Activated T-cell treated with anti-CD3 and anti-CD28 coated beads, Interleukin-2, amount 50 U/mL, for 72 hours (primary cell): ENCODE results near the gene IL4I1. TPM values are rescaled to one million over a fixed set of nuclear protein-coding genes. Genes with fewer than 3 reads are reported as not detected.

Experiments used
- ATAC-seq, 2 donors: fragments of 150-1000 bp; cut with Tn5 transposase; replicated peaks in 1 of 2; 2 replicates each; pipeline ENCODE4 v1.10.0; 2021; ENCODE audit warnings: moderate library complexity in 2 of 2, mild to moderate bottlenecking in 1 of 2
- DNase-seq, 2 donors: peaks; one replicate each; pipeline ENCODE4 v3.0.0; 2021 to 2022; ENCODE audit warnings: mixed read lengths in 1 of 2
- H3K27ac Mint-ChIP-seq: one replicate; pipeline ENCODE4 v1.8.0; 2022; ENCODE audit warnings: mild to moderate bottlenecking, moderate library complexity, mixed read lengths
- H3K27me3 Mint-ChIP-seq: one replicate; pipeline ENCODE4 v1.8.0; 2022; ENCODE audit warnings: low read depth, mixed read lengths
- H3K36me3 Mint-ChIP-seq, 2 donors: one replicate each; pipeline ENCODE4 v1.8.0; 2022; ENCODE audit warnings: mixed read lengths in 2 of 2, mild to moderate bottlenecking in 1 of 2; ENCODE audit not compliant: insufficient read depth in 2 of 2
- H3K4me1 Mint-ChIP-seq: one replicate; pipeline ENCODE4 v1.8.0; 2022; ENCODE audit warnings: low read depth, mixed read lengths
- H3K4me3 Mint-ChIP-seq, 2 donors: one replicate each; pipeline ENCODE4 v1.8.0; 2022; ENCODE audit warnings: mild to moderate bottlenecking in 2 of 2, mixed read lengths in 2 of 2, moderate library complexity in 2 of 2
- H3K9me3 Mint-ChIP-seq, 2 donors: one replicate each; pipeline ENCODE4 v1.8.0; 2022; ENCODE audit warnings: mixed read lengths in 2 of 2
- total RNA-seq, 2 donors: library from RNA; stranded (reverse); gene quantifications; one replicate each; pipeline ENCODE4 v1.2.3, GENCODE V29; 2022

Gene IL4I1
- total RNA-seq, 2 donors from 2014 or later: 16.7 to 42.3 TPM

GRCh38 chr19:49850487-49851342 is 46.0 kb downstream of the IL4I1 start, which contains the start of gene PTOV1:
Gene PTOV1 (plus strand): TSS chr19:49851159.
- no peaks in the 10 kb centered on the region for H3K27me3 Mint-ChIP-seq
- peaks cover 5% of the 10 kb centered on the region in 2 donors for H3K9me3 Mint-ChIP-seq
- H3K36me3 Mint-ChIP-seq: peaks cover 10 to 12% of the 10 kb centered on the region in 2 donors
- peak; percentile 92 to 94 for DNase-seq
- peaks cover 47% of the 10 kb centered on the region for H3K4me1 Mint-ChIP-seq
- peak; percentile 88 to 89 for ATAC-seq
- H3K4me3 Mint-ChIP-seq: peak within 1 kb of the TSS; percentile 86 to 87
- H3K27ac Mint-ChIP-seq: peak within 1 kb of the TSS; percentile 92

- Mint-ChIP-seq H3K9me3 (peaks cover 5% of the 10 kb centered on the region in 2 donors), H3K36me3 (peaks cover 10 to 12% of the 10 kb centered on the region in 2 donors), H3K27me3 (no peaks in the 10 kb centered on the region), H3K27ac (peak overlapping the region; percentile 92), H3K4me3 (peak overlapping the region; percentile 86 to 87), H3K4me1 (peaks cover 47% of the 10 kb centered on the region)
- ATAC-seq (no peak), DNase-seq (no peak)
Measured at GRCh38 chr19:49850221-49850486, 46.5 kb downstream of the IL4I1 start.

- peak overlapping the region; percentile 62 for H3K27ac Mint-ChIP-seq
Measured at GRCh38 chr19:49849433-49850220, 47.1 kb downstream of the IL4I1 start.

GRCh38 chr19:49848938-49849337 is 47.7 kb downstream of the IL4I1 start:
- DNase-seq (no peak), ATAC-seq (no peak)
- H3K27ac Mint-ChIP-seq: peak overlapping the region; percentile 62
- H3K9me3 Mint-ChIP-seq: peaks cover 5% of the 10 kb centered on the region in 2 donors
- no peaks in the 10 kb centered on the region for H3K27me3 Mint-ChIP-seq
- peaks cover 10 to 12% of the 10 kb centered on the region in 2 donors for H3K36me3 Mint-ChIP-seq
- H3K4me3 Mint-ChIP-seq: peak overlapping the region; percentile 45 to 70
- H3K4me1 Mint-ChIP-seq: peaks cover 46% of the 10 kb centered on the region

More at GRCh38 chr19:49849433-49850220, 47.1 kb downstream of the IL4I1 start:
- peaks cover 10 to 12% of the 10 kb centered on the region in 2 donors for H3K36me3 Mint-ChIP-seq
- H3K4me3 Mint-ChIP-seq: peak overlapping the region; percentile 86 to 87
- H3K9me3 Mint-ChIP-seq: peaks cover 5% of the 10 kb centered on the region in 2 donors
- peaks cover 47% of the 10 kb centered on the region for H3K4me1 Mint-ChIP-seq
- H3K27me3 Mint-ChIP-seq: no peaks in the 10 kb centered on the region
- DNase-seq (no peak), ATAC-seq (no peak)

GRCh38 chr19:49847731-49848696 is 48.7 kb downstream of the IL4I1 start:
- Mint-ChIP-seq H3K4me1 (peaks cover 36% of the 10 kb centered on the region), H3K27me3 (no peaks in the 10 kb centered on the region), H3K36me3 (peaks cover 10 to 12% of the 10 kb centered on the region in 2 donors), H3K4me3 (peak overlapping the region; percentile 40 to 45), H3K9me3 (peaks cover 5% of the 10 kb centered on the region in 2 donors), H3K27ac (no peak overlapping the region)
- ATAC-seq (no peak), DNase-seq (no peak)

- H3K4me1 Mint-ChIP-seq: peaks cover 24% of the 10 kb centered on the region
- ATAC-seq (no peak), DNase-seq (no peak)
- H3K4me3 Mint-ChIP-seq: no peak overlapping the region
- no peak overlapping the region for H3K27ac Mint-ChIP-seq
- H3K36me3 Mint-ChIP-seq: peaks cover 10 to 12% of the 10 kb centered on the region in 2 donors
- peaks cover 5% of the 10 kb centered on the region in 2 donors for H3K9me3 Mint-ChIP-seq
- no peaks in the 10 kb centered on the region for H3K27me3 Mint-ChIP-seq
Measured at GRCh38 chr19:49846408-49846807, 50.3 kb downstream of the IL4I1 start.

- H3K4me3 Mint-ChIP-seq: no peak overlapping the region
- no peaks in the 10 kb centered on the region for H3K27me3 Mint-ChIP-seq
- no peak overlapping the region for H3K27ac Mint-ChIP-seq
- DNase-seq: no peak
- peaks cover 10 to 12% of the 10 kb centered on the region in 2 donors for H3K36me3 Mint-ChIP-seq
- peaks cover 5% of the 10 kb centered on the region in 2 donors for H3K9me3 Mint-ChIP-seq
- H3K4me1 Mint-ChIP-seq: peaks cover 24% of the 10 kb centered on the region
- ATAC-seq: no peak
Measured at GRCh38 chr19:49845414-49845813, 51.3 kb downstream of the IL4I1 start.

- peaks cover 5% of the 10 kb centered on the region in 2 donors for H3K9me3 Mint-ChIP-seq
- peaks cover 17% of the 10 kb centered on the region for H3K4me1 Mint-ChIP-seq
- no peak for DNase-seq
- no peak overlapping the region for H3K27ac Mint-ChIP-seq
- H3K27me3 Mint-ChIP-seq: no peaks in the 10 kb centered on the region
- no peak overlapping the region for H3K4me3 Mint-ChIP-seq
- ATAC-seq: no peak
- H3K36me3 Mint-ChIP-seq: peaks cover 5% of the 10 kb centered on the region in 2 donors
Measured at GRCh38 chr19:49844138-49845095, 52.3 kb downstream of the IL4I1 start.

- ATAC-seq (no peak), DNase-seq (no peak)
- H3K27ac Mint-ChIP-seq: no peak overlapping the region
- peaks cover 5% of the 10 kb centered on the region for H3K4me1 Mint-ChIP-seq
- H3K27me3 Mint-ChIP-seq: no peaks in the 10 kb centered on the region
- no peak overlapping the region for H3K4me3 Mint-ChIP-seq
- H3K36me3 Mint-ChIP-seq: peaks cover under 1 to 5% of the 10 kb centered on the region in 2 donors
- H3K9me3 Mint-ChIP-seq: no peaks in the 10 kb centered on the region
Measured at GRCh38 chr19:49843265-49843664, 53.4 kb downstream of the IL4I1 start.

- H3K27ac Mint-ChIP-seq: no peak overlapping the region
- ATAC-seq: no peak
- H3K27me3 Mint-ChIP-seq: no peaks in the 10 kb centered on the region
- DNase-seq: no peak
- no peaks in the 10 kb centered on the region for H3K9me3 Mint-ChIP-seq
- H3K4me1 Mint-ChIP-seq: no peaks in the 10 kb centered on the region
- no peak overlapping the region for H3K4me3 Mint-ChIP-seq
- H3K36me3 Mint-ChIP-seq: peaks cover 0 to 5% of the 10 kb centered on the region in 2 donors
Measured at GRCh38 chr19:49840736-49841249, 55.9 kb downstream of the IL4I1 start.

GRCh38 chr19:49840321-49840720 is 56.4 kb downstream of the IL4I1 start:
- ATAC-seq: no peak
- Mint-ChIP-seq H3K27ac (no peak overlapping the region), H3K4me3 (no peak overlapping the region), H3K4me1 (no peaks in the 10 kb centered on the region), H3K9me3 (no peaks in the 10 kb centered on the region), H3K36me3 (peaks cover 0 to 5% of the 10 kb centered on the region in 2 donors), H3K27me3 (no peaks in the 10 kb centered on the region)
- no peak for DNase-seq
